Activated CD8-positive, alpha-beta T cell treated with anti-CD3 and anti-CD28 coated beads for 36 hours (primary cell): ENCODE results near the gene UBASH3A. TPM values are rescaled to one million over a fixed set of nuclear protein-coding genes. Genes with fewer than 3 reads are reported as not detected.
A peak's percentile ranks its signal among the peaks of the same experiment; 100 is the strongest.

Experiments used
- ATAC-seq: fragments of 200-7000 bp; cut with Tn5 transposase; one replicate; pipeline ENCODE4 v1.10.0; 2021; ENCODE audit warnings: mild to moderate bottlenecking, moderate library complexity
- CTCF ChIA-PET: fragments of 350-600 bp; sonication (Branson Sonifier 250); formaldehyde crosslinking; loops from one replicate; lab custom pipeline; 2021; ENCODE audit warnings: antibody characterized with exemption; lab: Charles Lee
- POLR2A ChIA-PET: fragments of 350-600 bp; sonication (Branson Sonifier 250); formaldehyde crosslinking; loops from one replicate; lab custom pipeline; 2021; ENCODE audit warnings: antibody characterized with exemption; lab: Charles Lee
- DNase-seq: peaks from one replicate; pipeline ENCODE4 v3.0.0-alpha.2; 2020
- H3K27ac Mint-ChIP-seq: one replicate; pipeline ENCODE4 v1.8.0; 2021; ENCODE audit warnings: mild to moderate bottlenecking, mixed read lengths
- H3K27me3 Mint-ChIP-seq: one replicate; pipeline ENCODE4 v1.8.0; 2021; ENCODE audit warnings: mixed read lengths
- H3K36me3 Mint-ChIP-seq: one replicate; pipeline ENCODE4 v1.8.0; 2021; ENCODE audit warnings: low read depth, mixed read lengths
- H3K4me1 Mint-ChIP-seq: one replicate; pipeline ENCODE4 v1.8.0; 2021; ENCODE audit warnings: low read depth, mixed read lengths
- H3K4me3 Mint-ChIP-seq: one replicate; pipeline ENCODE4 v1.8.0; 2021; ENCODE audit warnings: mild to moderate bottlenecking, moderate library complexity, mixed read lengths
- H3K9me3 Mint-ChIP-seq: one replicate; pipeline ENCODE4 v1.8.0; 2021; ENCODE audit warnings: mixed read lengths
- CTCF ChIP-seq: fragments of 200-600 bp; IDR thresholded peaks from one replicate; pipeline ENCODE4 v1.8.0; 2022; ENCODE audit warnings: antibody characterized with exemption, mild to moderate bottlenecking
- intact Hi-C: fragments of 100-400 bp; cut with micrococcal nuclease; formaldehyde crosslinking; loops from one replicate; pipeline ENCODE4 v1.10.0; 2022
- total RNA-seq, 2 experiments: library from RNA; stranded (reverse); gene quantifications; one replicate each; pipeline ENCODE4 v1.2.3, GENCODE V29; 2021

The UBASH3A gene
- total RNA-seq, 2 experiments from 2014 or later, result 48.7 to 52.9 TPM

DNA sequence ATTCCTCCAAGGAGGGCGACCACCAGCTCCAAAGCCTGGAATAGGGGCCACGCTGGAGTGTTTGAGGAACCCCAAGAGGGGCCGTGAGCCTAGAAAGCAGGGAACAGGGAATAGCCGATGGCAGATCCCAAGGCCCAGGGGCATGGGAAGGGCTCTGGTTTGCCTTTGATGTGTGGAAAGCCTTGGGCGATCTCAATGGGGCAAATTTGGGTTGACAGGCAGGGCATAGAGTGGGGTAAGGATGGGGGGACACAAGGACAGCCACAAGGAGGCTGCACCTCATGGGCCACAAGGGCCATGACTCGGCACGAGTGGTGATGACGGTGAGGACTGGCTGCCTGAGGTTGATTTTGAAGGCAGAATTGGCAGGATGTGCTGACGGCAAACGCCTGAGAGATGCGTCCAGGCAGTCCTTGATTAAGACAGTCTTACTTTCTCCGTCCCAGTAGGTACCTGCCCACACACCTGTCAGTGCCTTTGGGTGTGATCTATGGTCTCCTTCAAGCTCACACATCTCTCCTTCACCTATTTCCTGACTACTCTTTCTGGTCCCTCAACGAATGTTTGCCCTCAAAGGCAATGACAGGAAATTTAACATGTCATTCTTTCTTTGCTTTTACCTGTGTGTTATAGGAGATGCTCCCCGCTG lies 5.8 kb upstream of the UBASH3A start:
- DNase-seq, result peak; percentile 55
- CTCF ChIA-PET, result interaction anchor here (0.8 to 1.9 kb wide), 8 partner anchors 9 to 37 kb away, joined by 3 to 5 read pairs (median 4); no protein-coding TSS in a partner anchor
- Mint-ChIP-seq H3K4me3 (no peak overlapping the region), H3K27me3 (no peaks in the 10 kb centered on the region), H3K4me1 (peaks cover 73% of the 10 kb centered on the region), H3K36me3 (peaks cover 69% of the 10 kb centered on the region), H3K27ac (peak overlapping the region; percentile 62), H3K9me3 (peaks cover 8% of the 10 kb centered on the region)
- peak; percentile 11 for ATAC-seq
- intact Hi-C loops, result no loop called here
- TF ChIP-seq CTCF, result no peak
- POLR2A ChIA-PET, result interaction anchor here (0.7 to 1.7 kb wide), 7 partner anchors 14 to 44 kb away, joined by 3 to 8 read pairs (median 4); no protein-coding TSS in a partner anchor

GRCh38 chr21:42398436-42399028 lies 5.2 kb upstream of the UBASH3A start:
- Mint-ChIP-seq H3K27me3 (no peaks in the 10 kb centered on the region), H3K27ac (peak overlapping the region; percentile 62), H3K36me3 (peaks cover 68% of the 10 kb centered on the region), H3K4me3 (no peak overlapping the region), H3K4me1 (peaks cover 67% of the 10 kb centered on the region), H3K9me3 (peaks cover 8% of the 10 kb centered on the region)
- intact Hi-C loops, result no loop called here
- ATAC-seq, result no peak
- no peak for TF ChIP-seq CTCF
- no peak for DNase-seq
- ChIA-PET CTCF (interaction anchor here (0.7 to 1.9 kb wide), 10 partner anchors 9 to 60 kb away, joined by 3 to 8 read pairs (median 4); no protein-coding TSS in a partner anchor), POLR2A (interaction anchor here (0.7 to 1.7 kb wide), 9 partner anchors 10 to 43 kb away, joined by 3 to 8 read pairs (median 4); no protein-coding TSS in a partner anchor)

DNA sequence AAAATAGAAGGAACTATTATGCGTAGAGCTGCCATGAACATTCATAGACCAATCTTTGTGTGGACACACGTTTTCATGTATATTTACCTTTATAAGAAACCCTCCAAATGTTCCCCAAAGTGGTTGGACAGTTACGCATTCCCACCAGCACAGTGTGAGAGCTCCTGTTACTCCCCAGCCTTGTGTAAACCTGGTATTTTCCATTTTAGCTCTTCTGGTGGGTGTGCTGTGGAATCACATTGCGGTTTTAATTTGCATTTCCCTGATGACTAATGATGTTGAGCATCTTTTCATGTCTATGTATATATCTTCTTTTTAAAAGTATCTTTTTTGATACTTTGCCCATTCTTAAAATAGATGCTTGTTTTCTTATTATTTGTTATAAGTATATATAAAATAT lies 3.2 kb upstream of the UBASH3A start:
- CTCF ChIA-PET, result interaction anchor here (0.8 kb wide), 1 partner anchor 13 kb away, joined by 3 read pairs; no protein-coding TSS in a partner anchor
- TF ChIP-seq CTCF, result no peak
- Mint-ChIP-seq H3K27me3 (no peaks in the 10 kb centered on the region), H3K4me1 (peaks cover 53% of the 10 kb centered on the region), H3K4me3 (peak overlapping the region; percentile 55), H3K36me3 (peaks cover 76% of the 10 kb centered on the region), H3K9me3 (peaks cover 8% of the 10 kb centered on the region), H3K27ac (peak overlapping the region; percentile 82)
- DNase-seq (no peak), ATAC-seq (peak; percentile 20)
- POLR2A ChIA-PET, result interaction anchor here (0.6 to 1.1 kb wide), 4 partner anchors 15 to 38 kb away, joined by 3 to 4 read pairs (median 3); no protein-coding TSS in a partner anchor
- intact Hi-C loops, result loop anchor here (5.0 kb wide), 1 partner anchor 42 kb away; no protein-coding TSS in a partner anchor

DNA sequence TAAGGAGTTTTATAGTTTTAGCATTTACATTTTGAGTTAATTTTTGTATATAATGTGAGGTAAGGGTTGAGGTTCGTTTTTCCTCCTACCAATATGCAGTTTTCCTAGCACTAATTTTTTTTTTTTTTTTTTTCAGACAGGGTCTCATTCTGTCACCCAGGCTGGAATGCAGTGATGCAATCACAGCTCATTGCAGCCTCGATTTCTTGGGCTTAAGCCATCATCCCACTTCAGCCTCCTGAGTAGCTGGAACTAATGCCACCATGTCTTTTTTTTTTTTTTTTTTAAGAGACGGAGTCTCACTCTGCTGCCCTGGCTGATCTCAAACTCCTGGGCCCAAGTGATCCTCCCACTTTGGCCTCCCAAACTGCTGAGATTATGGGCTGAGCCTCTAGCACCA lies 2.5 kb upstream of the UBASH3A start:
- ATAC-seq, result no peak
- CTCF ChIA-PET, result interaction anchor here (4.5 kb wide), 1 partner anchor 8 kb away, joined by 23 read pairs; no protein-coding TSS in a partner anchor
- H3K9me3 Mint-ChIP-seq, result peaks cover 8% of the 10 kb centered on the region
- H3K27ac Mint-ChIP-seq, result peak overlapping the region; percentile 87
- H3K4me3 Mint-ChIP-seq, result peak overlapping the region; percentile 96
- TF ChIP-seq CTCF, result no peak
- intact Hi-C loops, result loop anchor here (5.0 kb wide), 1 partner anchor 41 kb away; no protein-coding TSS in a partner anchor
- no peak for DNase-seq
- POLR2A ChIA-PET, result no interaction called here
- peaks cover 51% of the 10 kb centered on the region for H3K4me1 Mint-ChIP-seq
- H3K27me3 Mint-ChIP-seq, result no peaks in the 10 kb centered on the region
- H3K36me3 Mint-ChIP-seq, result peaks cover 77% of the 10 kb centered on the region
